Thyroid gland (tissue), 4 donors: ENCODE measurements around the gene FAM43A. TPM values are rescaled to one million over a fixed set of nuclear protein-coding genes. Genes with fewer than 3 reads are reported as not detected.

Source experiments
- DNase-seq, 2 donors: peaks; one replicate each; pipeline ENCODE4 v3.0.0-alpha.2; 2019
- H3K27ac ChIP-seq, 3 donors: fragments of 200-600 bp; sonication (generic); 1 replicate in 2 of 3; 2 replicates in 1 of 3; pipeline ENCODE4 v1.5.1; 2016 to 2019; ENCODE audit warnings: mild to moderate bottlenecking in 1 of 3, moderate library complexity in 1 of 3
- H3K27me3 ChIP-seq: fragments of 200-600 bp; sonication (generic); one replicate; pipeline ENCODE4 v1.5.1; 2019
- H3K36me3 ChIP-seq, 2 donors: fragments of 200-600 bp; sonication (generic); one replicate each; pipeline ENCODE4 v1.5.1; 2016 to 2019
- H3K4me1 ChIP-seq, 2 donors: fragments of 200-600 bp; sonication (generic); one replicate each; pipeline ENCODE4 v1.5.1; 2017 to 2019
- H3K4me3 ChIP-seq, 3 donors: fragments of 200-600 bp; sonication (generic); replicated peaks in 1 of 3; 1 replicate in 2 of 3; 2 replicates in 1 of 3; pipeline ENCODE4 v1.5.1; 2016; ENCODE audit warnings: mild to moderate bottlenecking in 1 of 3
- H3K9me3 ChIP-seq: fragments of 200-600 bp; sonication (generic); one replicate; pipeline ENCODE4 v1.5.1; 2017
- CTCF ChIP-seq, 6 experiments: fragments of 200-600 bp in 3 of 6; fragments of 450-650 bp in 3 of 6; sonication (generic) in 3 of 6; IDR thresholded peaks; one replicate each; pipeline ENCODE4 v1.5.1; 2016 to 2019; ENCODE audit warnings: antibody characterized with exemption in 6 of 6, mild to moderate bottlenecking in 2 of 6, inconsistent platforms in 1 of 6, moderate library complexity in 1 of 6
- POLR2A ChIP-seq, 2 donors: fragments of 450-650 bp; IDR thresholded peaks; one replicate each; pipeline ENCODE4 v1.6.1; 2017; ENCODE audit warnings: antibody characterized with exemption in 2 of 2, mild to moderate bottlenecking in 2 of 2, moderate library complexity in 1 of 2
- WGBS, 2 donors: methylation state at CpG; one replicate each; pipeline ENCODE4 v1.1.5; 2017; 5-methylcytosine and 5-hydroxymethylcytosine counted together
- intact Hi-C: fragments of 100-400 bp; cut with DNase I; formaldehyde crosslinking; loops from one replicate; pipeline ENCODE4 v1.15.1; 2023
- small RNA-seq: library from RNA; depleted of rRNA; stranded (forward); fragments of <200 nt; gene quantifications from one replicate; pipeline ENCODE3, GENCODE V24; 2016
- total RNA-seq, 4 donors: library from RNA; depleted of rRNA; stranded (reverse); fragments of >200 nt; gene quantifications; one replicate each; pipeline ENCODE4 v1.2.3, GENCODE V29; 2016

The FAM43A gene
- total RNA-seq, 4 donors from 2014 or later, result 16.8 to 33.9 (median 22.4) TPM

GRCh38 chr3:194736277-194736895, 50.7 kb downstream of the FAM43A start:
- H3K4me3 ChIP-seq, result no peak overlapping the region
- DNase-seq, result no peak
- no peaks in the 10 kb centered on the region for H3K9me3 ChIP-seq
- no peaks in the 10 kb centered on the region for H3K36me3 ChIP-seq
- 79 to 91% methylated on average over 6 of the region's 6 CpGs for WGBS, 2 donors
- peaks cover 16 to 31% of the 10 kb centered on the region in 2 donors for H3K4me1 ChIP-seq
- H3K27ac ChIP-seq, result no peak overlapping the region
- intact Hi-C loops, result no loop called here
- no peaks in the 10 kb centered on the region for H3K27me3 ChIP-seq
- TF ChIP-seq CTCF (IDR thresholded peaks at IDR 0.05) (no peak), POLR2A (IDR thresholded peaks at IDR 0.05) (no peak)

- no peak overlapping the region for H3K4me3 ChIP-seq
- H3K27ac ChIP-seq, result no peak overlapping the region
- peaks cover 13 to 29% of the 10 kb centered on the region in 2 donors for H3K4me1 ChIP-seq
- no peak for DNase-seq
- intact Hi-C loops, result no loop called here
- WGBS, 2 donors, result 81 to 83% methylated on average over 7 of the region's 7 CpGs
- no peaks in the 10 kb centered on the region for H3K36me3 ChIP-seq
- no peaks in the 10 kb centered on the region for H3K27me3 ChIP-seq
- no peak for TF ChIP-seq POLR2A (IDR thresholded peaks at IDR 0.05)
- no peak for TF ChIP-seq CTCF (IDR thresholded peaks at IDR 0.05)
- H3K9me3 ChIP-seq, result no peaks in the 10 kb centered on the region
Measured at GRCh38 chr3:194736896-194737600, 51.4 kb downstream of the FAM43A start.

Small RNA genes within 50 kb of the gene (small RNA-seq; reads per million reads assigned to genes)
- not detected for gene AC046143.2

Other genes with a start within 250 kb of the FAM43A start
- gene ATP13A3, start 198.9 kb upstream of the FAM43A start, total RNA-seq, result 100 to 1,000 TPM; 262 to 426 (median 341) TPM
- gene TMEM44, start 52.5 kb upstream of the FAM43A start, total RNA-seq, result 10 to 100 TPM in 2 of 4 donors, 1 to 10 TPM in 2; 6.3 to 11.0 (median 9.7) TPM
- gene LSG1, start 13.7 kb upstream of the FAM43A start, total RNA-seq, result 10 to 100 TPM; 34.8 to 60.3 (median 49.7) TPM